ENCODE measurements around the gene RFNG.

GRCh38 chr17:82080048-82080788 is 28.6 kb upstream of the RFNG start:
- TF ChIP-seq, protein P1, sequence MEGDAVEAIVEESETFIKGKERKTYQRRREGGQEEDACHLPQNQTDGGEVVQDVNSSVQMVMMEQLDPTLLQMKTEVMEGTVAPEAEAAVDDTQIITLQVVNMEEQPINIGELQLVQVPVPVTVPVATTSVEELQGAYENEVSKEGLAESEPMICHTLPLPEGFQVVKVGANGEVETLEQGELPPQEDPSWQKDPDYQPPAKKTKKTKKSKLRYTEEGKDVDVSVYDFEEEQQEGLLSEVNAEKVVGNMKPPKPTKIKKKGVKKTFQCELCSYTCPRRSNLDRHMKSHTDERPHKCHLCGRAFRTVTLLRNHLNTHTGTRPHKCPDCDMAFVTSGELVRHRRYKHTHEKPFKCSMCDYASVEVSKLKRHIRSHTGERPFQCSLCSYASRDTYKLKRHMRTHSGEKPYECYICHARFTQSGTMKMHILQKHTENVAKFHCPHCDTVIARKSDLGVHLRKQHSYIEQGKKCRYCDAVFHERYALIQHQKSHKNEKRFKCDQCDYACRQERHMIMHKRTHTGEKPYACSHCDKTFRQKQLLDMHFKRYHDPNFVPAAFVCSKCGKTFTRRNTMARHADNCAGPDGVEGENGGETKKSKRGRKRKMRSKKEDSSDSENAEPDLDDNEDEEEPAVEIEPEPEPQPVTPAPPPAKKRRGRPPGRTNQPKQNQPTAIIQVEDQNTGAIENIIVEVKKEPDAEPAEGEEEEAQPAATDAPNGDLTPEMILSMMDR (IDR thresholded peaks at IDR 0.05): no peak
- no peak for TF ChIP-seq POLR2A (IDR thresholded peaks at IDR 0.05)
